AG08396 (cell line): ENCODE data around the gene SENP5.
"Not testable (repeated sequence)": the region's sequence is repeated elsewhere in the genome, so short reads cannot be mapped to it uniquely, and the experiment has no call there.

ENCODE experiments used
- DNase-seq: peaks from one replicate; pipeline ENCODE4 v3.0.0; 2012; ENCODE audit warnings: low spot score, mixed read lengths

The SENP5 gene

DNA sequence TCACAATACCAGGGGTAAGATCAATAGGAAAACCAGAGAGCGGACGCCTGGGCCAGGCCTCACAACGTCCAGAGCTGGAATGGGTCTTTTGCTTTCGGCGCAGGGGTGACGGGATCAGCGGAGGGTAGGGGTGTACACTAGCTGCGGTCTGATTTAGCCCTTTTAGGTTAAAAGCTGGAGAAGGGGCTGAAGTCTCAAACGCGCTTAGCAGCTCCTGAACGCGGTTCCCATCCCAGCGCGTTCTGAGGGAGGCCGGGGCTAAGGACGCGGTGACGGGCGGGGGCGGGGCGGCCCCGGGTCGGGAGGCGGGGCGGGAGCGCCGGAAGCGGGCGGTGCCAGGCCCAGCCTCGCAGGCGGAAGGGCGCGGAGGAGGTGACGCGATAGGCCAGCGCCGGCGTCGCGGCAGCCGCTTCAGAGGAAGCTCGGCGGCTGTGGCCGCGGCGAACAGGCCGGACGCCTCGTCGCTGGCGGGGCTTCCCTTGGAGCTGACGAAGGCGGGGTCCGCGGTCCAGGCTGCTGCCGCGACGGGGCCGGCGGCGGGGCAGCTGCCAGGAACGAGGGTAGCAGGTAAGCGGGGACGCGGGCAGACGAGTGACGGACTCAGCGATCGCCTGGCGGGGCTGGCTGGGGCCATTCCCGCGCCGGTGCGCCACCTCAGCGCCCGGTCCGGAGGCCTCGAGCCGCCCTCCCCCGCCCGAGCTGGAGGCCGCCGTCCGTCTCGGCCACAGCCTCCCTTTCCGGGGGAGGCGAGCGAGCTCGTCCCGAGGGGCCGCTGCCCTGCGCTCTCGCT lies at the start of gene SENP5:
TSS of gene SENP5 (plus strand) at position 414 of the 790 bp plus-strand sequence. CDS start 17,262 bp downstream, outside the sequence.
- peak; percentile 96 for DNase-seq

GRCh38 chr3:196821806-196822355 lies 45.8 kb upstream of the SENP5 start:
- no peak for DNase-seq

GRCh38 chr3:196829651-196830050 lies 38.1 kb upstream of the SENP5 start:
- DNase-seq: not testable (repeated sequence)

GRCh38 chr3:196835086-196835485 lies 32.6 kb upstream of the SENP5 start:
- no peak for DNase-seq

DNA sequence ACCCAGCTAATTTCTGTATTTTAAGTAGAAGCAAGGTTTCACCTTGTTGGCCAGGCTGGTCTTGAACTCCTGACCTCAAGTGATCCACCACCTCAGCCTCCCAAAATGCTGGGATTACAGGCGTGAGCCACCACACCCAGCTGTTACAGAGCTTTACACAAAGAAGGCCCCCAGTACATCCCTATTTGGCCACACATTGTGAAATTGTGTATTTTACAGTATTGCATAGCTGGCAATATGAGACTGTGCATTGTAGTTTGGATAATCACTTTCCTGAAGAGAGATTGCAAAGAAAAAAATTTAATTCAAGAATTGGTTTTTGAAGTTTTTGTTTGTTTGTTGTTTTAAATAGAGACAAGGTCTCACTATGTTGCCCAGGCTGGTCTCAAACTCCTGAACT lies 31.1 kb upstream of the SENP5 start:
- not testable (repeated sequence) for DNase-seq

- peak; percentile 83 for DNase-seq
Measured at GRCh38 chr3:196837819-196838420, 29.8 kb upstream of the SENP5 start.

DNA sequence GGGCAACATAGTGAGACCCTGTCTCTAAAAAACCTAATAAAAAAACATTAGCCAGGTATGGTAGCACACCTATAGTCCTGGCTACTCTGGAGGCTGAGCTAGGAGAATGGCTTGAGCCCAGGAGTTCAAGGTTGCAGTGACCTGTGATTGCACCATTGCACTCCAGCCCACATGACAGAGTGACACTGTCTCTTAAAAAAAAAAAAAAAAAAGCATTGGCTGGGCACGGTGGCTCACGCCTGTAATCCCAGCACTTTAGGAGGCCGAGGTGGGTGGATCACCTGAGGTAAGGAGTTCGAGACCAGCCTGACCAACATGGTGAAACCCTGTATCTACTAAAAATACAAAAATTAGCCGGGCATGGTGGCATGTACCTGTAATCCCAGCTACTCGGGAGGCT lies 28.4 kb upstream of the SENP5 start:
- DNase-seq: not testable (repeated sequence)

DNA sequence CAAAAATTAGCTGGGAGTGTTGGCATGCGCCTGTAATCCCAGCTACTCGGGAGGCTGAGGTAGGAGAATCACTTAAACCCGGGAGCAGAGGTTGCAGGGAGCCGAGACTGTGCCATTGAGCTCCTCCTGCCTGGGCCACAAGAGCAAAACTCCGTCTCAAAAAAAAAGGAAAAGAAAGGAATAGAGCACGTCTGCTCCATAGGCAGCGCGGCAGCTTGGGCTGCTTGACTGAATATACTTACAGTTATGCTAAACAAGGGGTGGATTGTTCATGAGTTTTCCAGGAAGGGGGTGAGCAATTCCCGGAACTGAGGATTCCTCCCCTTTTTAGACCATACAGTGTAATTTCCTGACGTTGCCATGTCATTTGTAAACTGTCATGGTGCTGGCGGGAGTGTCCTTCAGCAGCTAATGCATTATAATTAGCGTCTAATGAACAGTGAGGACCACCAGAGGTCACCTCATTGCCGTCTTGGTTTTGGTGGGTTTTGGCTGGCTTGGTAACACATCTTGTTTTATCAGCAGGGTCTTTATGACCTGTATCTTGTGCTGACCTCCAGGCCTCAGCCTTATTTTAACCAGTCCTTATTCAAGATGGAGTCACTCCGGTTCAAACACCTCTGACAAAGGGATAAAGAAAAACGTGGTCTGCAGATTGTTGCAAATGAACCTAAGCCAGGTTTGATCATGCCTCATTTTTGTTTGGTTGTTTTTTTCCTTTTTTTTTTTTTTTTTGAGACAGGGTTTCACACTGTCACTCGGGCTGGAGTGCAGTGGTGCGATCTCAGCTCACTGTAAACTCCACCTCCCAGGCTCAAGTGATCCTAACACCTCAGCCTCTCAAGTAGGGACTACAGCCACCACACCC lies 24.9 kb upstream of the SENP5 start:
- DNase-seq: no peak

DNA sequence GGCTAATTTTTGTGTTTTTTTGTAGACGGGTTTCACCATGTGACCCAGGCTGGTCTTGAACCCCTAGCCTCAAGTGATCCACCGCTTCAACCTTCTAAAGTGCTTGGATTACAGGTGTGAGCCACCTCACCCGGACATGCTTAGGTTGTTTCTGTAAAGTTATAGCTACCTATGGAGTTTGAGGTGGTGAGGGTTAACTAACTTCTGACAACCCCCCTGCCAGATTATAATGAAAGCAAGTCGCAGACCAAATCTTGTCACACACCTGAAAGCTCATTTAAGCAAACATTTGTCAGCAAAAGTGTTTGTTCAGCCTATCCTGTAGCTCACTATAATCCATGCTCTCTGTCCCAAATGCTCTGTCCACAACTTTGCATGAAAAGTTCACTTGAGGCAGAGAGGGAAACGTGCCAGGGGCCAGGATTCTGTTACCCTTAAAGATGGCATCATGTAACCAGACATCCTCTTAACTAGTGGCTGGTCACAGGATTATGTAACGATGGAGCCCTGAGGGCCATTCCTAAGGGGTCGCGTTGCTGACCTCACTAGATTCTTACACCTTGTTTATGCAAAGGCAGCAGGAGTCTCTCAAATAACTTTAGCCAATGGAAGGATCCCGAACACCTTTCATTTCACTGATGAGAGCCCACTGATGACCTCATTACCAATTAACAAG lies 24.1 kb upstream of the SENP5 start:
- DNase-seq: no peak

DNA sequence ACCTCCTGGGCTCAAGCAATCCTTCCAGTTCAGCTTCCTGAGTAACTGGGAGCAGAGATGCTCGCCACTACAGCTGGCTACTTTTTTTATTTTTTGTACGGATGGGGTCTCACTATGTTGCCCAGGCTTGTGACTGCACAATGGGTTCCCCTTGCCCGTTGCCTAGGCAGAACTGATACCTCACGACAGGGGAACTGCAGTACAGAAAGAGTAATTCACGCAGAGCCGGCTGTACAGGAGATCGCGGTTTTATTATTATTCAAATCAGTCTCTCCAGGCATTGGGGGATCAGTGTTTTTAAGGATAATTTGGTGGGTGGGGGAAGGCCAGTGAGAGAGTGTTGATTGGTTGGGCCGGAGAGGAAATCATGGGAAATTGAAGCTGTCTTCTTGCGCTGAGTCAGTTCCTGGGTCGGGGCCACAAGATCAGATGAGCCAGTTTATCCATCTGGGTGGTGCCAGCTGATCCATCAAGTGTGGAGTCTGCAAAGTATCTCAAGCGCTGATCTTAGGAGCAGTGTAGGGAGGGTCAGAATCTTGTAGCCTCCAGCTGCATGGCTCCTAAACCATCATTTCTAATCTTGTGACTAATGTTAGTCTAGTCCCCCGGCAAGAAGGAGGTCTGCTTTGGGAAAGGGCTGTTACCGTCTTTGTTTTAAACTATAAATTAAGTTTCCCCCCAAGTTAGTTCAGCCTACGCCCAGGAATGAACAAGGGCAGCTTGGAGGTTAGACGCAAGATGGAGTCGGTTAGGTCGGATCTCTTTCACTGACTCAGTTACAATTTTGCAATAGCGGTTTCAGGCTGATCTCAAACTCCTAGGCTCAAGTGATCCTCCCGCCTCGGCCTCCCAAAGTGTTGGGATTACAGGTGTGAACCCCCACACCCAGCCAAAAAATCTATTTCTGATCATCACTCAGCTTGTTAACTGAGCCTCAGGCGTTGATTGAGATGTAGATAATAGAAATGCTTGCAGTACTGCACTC lies 23.2 kb upstream of the SENP5 start:
- not testable (repeated sequence) for DNase-seq

DNA sequence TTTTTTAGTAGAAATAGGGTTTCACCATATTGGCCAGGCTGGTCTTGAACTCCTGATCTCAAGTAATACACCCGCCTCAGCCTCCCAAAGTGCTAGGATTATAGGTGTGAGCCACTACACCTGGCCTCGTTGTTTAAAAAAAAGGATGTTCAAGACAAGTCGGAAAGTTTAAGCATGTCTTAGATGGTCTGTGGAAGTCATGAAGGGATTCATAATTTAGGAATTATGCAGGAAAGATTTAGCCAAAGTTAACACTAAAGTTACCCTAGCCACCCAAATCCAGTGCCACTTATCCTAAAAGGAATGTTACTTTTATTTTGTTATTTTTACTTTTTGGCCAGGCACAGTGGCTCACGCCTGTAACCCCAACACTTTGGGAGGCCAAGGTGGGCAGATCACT lies 19.3 kb upstream of the SENP5 start:
- not testable (repeated sequence) for DNase-seq

DNA sequence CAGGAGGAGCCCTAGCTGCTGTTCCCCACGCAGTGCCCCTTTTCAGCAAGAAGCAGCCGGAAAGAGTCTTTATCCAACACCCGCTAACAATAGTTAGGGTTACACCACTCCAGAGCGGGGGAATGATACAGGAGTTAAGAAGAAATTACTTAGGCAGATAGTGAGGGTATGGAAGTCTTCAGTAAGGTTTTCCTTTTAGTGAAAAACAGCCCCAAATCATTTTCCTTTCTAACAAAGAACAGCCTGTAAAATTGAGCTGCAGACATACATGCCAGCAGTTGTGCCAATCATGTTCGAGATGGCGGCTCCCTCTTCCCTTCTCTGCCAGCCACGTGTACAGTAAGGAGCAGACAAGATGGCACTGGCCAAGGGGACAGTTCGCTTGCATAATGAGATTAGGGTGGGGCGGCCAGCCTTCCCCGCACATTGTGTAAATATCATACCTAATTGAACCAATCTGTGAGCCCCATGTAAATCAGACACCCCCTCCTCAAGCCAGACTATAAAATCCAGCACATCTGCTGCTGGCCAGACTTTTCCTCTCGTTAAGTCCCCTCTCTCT lies 18.5 kb upstream of the SENP5 start:
- no peak for DNase-seq

- DNase-seq: not testable (repeated sequence)
Measured at GRCh38 chr3:196863000-196863399, 4.7 kb upstream of the SENP5 start.

- no peak for DNase-seq
Measured at GRCh38 chr3:196867155-196867506, 589 bp upstream of the SENP5 start.

GRCh38 chr3:196868297-196868661 lies 559 bp downstream of the SENP5 start:
- peak; percentile 28 for DNase-seq

DNA sequence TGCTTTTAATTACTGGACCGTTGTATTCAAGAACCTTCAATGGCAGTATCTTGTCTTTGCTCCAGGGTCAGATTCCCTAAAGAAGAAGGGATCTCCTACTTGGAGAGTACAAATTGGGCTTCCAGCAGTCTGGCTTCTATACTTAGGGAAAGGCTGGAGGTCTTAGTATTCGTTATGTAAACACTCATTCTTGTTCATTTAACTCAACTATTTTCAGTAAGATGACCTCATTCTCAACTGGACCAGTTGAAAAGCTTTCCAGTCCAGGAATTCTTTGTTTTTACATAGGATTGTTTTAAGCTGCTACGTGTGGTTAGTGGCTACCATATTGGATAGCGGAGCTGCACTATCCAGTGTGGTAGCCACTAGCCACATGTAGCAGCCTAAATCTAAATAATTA lies 4.6 kb downstream of the SENP5 start:
- DNase-seq: peak; percentile 41

DNA sequence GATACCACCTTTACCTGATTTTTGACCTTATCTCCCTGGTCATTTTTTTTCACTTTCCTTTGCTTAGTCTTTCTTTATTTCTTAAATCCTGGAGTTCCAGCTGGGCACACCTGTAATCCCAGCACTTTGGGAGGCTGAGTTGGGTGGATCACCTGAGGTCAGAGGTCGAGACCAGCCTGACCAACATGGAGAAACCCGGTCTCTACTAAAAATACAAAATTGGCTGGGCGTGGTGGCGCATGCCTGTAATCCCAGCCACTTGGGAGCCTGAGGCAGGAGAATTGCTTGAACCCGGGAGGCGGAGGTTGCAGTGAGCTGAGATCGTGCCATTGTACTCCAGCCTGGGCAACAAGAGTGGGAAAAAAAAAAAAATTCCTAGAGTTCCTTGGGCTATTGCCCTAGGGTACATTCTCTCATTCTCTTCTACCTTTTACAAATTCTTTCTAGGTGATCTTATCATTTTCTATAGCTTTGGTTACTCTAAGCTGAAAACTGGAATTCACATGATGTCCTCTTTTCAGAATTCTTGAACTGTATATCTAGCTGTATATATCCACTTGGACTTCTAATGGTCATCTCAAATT lies 6.9 kb downstream of the SENP5 start:
- not testable (repeated sequence) for DNase-seq

DNA sequence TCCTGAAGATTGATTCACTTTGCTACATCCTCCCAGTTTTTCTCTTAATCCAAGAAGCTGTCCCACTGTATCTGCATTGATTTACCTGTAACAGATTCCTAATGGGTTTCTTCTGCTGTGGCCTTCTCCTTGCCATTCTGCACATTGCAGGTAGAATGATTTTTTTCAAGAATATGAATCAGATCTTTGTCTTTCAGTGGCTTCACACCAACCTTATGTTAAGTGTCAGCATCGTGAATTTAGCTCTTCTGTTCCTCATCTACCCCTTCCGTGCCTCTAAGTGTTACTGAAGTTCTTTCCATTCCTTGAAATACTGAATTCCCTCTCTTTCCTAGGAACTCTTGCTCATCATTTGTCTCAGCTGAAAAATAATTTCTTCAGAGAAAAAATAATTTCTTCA lies 7.5 kb downstream of the SENP5 start:
- DNase-seq: no peak

DNA sequence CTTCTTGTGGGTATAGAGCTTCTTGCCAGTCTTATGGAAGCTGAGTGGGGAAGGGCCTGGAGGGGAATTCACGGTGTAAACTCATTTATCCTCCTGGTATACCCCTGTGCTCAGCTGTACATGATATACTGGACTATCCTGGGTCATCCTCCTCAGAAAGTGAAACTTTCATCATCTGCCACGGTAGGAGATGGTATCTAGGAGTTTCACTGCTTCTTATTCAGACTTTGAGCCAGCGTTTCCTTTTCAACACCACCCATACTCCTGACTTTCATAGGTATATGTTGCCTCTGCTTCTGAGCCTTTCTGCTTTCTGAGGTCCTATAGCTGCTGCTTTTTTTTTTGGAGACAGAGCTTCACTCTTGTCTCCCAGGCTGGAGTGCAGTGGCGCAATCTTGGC lies 15.6 kb downstream of the SENP5 start:
- DNase-seq: no peak

GRCh38 chr3:196886144-196886543 lies 18.4 kb downstream of the SENP5 start:
- no peak for DNase-seq
